ENCODE results near the gene MAT1A.
"Not testable (repeated sequence)": the region's sequence is repeated elsewhere in the genome, so short reads cannot be mapped to it uniquely, and the experiment has no call there.

DNA sequence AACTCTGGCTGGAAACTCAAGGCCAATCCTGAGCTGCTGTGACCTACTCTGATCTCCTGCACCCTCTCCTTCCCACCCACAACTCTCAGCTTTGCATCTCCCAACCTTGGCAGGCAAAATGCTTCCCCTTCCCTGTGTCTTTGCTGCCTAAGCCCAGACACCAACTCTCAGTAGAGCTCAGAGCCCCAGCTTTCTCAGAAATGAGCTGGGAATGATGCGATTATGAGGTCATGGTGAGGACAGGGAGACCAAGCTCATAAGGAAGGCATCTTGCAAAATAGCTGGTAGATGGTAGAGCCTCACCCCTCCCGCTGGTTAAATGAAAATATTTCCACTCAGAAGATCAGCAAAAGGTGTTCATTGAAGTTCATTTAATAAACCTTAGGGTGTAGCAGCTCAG, 34.7 kb downstream of the MAT1A start:
- TF ChIP-seq, protein P1, sequence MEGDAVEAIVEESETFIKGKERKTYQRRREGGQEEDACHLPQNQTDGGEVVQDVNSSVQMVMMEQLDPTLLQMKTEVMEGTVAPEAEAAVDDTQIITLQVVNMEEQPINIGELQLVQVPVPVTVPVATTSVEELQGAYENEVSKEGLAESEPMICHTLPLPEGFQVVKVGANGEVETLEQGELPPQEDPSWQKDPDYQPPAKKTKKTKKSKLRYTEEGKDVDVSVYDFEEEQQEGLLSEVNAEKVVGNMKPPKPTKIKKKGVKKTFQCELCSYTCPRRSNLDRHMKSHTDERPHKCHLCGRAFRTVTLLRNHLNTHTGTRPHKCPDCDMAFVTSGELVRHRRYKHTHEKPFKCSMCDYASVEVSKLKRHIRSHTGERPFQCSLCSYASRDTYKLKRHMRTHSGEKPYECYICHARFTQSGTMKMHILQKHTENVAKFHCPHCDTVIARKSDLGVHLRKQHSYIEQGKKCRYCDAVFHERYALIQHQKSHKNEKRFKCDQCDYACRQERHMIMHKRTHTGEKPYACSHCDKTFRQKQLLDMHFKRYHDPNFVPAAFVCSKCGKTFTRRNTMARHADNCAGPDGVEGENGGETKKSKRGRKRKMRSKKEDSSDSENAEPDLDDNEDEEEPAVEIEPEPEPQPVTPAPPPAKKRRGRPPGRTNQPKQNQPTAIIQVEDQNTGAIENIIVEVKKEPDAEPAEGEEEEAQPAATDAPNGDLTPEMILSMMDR (IDR thresholded peaks at IDR 0.05; ENCODE audit: insufficient read depth, low read depth, low read length): not testable (repeated sequence)
- not testable (repeated sequence) for TF ChIP-seq EZH2 (IDR thresholded peaks at IDR 0.05; ENCODE audit: insufficient read depth, low read length)
